HG02970 (cell line): ENCODE data around the gene SHISA5.
"Not testable (repeated sequence)": the region's sequence is repeated elsewhere in the genome, so short reads cannot be mapped to it uniquely, and the experiment has no call there.

Experiments
- ATAC-seq: cut with Tn5 transposase; IDR thresholded peaks from one replicate; pipeline ENCODE4 v1.9.1; 2021; ENCODE audit warnings: mild to moderate bottlenecking, moderate library complexity, moderate number of reproducible peaks; ENCODE audit not compliant: unreplicated experiment, low FRiP score

Gene SHISA5

DNA sequence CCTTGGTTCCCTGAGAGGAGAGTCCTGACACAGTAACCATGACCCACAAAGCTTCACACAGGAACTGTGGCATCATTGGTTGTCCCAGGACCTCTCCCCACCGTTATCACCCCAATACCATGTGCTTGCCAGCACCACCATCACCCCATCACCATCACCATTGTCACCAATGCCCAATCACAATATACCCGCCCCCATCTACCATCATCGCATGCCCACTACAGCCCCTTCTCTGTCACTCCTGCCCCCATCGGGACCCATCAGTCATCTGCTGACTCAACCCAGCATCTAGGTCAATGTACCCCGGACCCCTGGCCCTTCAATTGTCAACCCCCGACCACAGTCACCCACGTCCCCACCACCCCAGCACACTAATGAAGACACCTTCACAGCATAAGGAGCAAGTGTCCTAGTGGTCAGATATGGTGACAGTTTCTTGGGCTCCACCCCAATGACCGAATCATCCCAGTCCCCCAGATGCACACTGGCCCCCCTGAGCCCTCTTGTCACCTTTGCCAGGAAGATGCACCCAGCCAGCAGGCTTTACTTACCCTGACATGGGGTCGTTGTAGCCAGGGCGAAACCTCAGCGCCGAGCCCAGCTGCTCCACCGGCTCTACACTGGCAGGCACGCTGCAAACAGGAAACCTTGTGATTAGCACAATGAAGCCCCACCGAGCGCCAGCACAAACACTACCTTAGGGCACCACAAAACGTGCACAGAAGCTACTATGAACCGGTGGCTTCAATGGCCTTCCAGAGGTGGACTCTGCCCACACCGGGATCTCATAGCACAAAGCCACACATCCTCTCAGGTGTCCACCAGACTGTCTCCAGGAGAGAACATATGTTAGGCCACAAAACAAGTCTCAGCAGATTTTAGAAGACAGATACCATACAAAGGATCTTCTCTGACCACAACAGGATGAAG is 25.1 kb downstream of the SHISA5 start:
- no peak for ATAC-seq

DNA sequence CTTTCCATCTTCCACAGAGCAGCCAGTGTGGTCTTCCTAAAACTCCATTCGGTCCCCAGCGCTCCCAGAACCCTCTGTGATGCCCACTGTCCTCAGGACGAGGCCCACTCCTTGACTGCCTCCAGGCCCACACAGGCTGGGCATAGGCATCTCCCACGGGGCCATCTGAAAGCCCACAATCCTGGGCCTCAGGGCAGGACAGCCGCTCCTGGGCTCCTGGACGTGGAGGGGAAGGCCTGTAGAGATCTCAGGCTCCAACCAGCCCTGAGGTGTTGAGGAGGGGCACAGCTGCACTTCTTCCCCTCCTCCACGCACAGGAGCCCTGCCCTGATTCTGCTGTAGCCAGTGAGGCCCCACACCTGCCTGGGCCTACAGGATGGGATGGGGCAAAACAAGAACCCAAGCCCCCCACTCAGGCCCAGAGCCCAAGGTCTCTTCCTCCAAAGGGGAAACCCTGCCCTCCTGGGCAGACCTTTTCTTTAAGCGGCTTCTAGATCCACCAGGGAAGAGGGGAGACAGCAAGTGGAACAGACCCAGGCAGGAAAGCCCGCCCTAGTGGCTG is 25.9 kb downstream of the SHISA5 start:
- no peak for ATAC-seq

DNA sequence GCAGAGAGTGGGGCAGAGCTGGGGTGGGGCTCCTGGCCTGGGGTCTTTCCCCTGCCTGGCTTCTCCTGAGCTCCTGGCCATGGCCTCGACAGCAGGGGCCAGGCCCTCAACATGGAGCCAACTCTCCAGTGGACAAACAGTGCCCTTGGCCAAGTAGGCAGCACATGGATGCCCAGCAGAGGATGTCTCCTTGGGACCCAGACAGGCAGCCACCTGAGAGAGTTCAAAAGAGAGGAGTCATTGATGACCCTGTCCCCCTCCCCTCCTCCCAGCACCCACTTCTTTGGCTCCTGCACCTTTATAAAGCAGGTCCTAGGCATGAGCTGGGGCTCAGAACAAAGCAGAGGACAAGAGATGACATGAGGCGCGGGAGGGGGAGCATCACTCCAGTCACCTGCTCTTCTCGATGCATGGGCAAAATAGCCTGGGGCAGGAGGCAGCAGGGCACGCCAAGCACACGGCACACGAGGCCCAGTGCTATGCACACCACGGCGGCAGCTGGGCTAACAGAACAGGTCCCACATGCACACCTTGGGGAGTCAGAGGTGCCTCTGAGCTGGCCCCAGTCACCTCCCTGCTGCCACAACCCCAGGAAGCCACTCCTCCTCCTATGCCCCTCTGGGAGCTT is 27.4 kb downstream of the SHISA5 start:
- ATAC-seq = no peak

DNA sequence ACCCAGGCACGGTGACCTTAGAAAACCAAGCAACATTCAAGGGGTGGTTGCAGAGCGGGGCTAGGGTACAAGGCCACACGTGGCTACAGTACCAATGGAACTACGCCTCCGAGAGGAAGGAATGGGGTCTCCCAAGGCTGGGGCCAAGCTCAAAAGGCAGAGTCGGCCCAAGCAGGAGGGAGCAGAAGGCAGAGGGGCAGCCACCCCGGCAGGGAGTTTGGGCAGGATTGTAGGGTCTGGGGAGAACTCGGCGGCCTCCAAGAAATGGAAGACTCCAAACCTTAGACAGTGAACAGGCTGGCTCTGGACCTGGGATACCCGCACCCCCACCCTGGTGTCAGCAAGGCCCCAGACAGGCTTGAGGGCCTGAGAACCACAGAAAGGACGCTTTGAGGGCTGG is 28.8 kb downstream of the SHISA5 start:
- ATAC-seq = no peak

DNA sequence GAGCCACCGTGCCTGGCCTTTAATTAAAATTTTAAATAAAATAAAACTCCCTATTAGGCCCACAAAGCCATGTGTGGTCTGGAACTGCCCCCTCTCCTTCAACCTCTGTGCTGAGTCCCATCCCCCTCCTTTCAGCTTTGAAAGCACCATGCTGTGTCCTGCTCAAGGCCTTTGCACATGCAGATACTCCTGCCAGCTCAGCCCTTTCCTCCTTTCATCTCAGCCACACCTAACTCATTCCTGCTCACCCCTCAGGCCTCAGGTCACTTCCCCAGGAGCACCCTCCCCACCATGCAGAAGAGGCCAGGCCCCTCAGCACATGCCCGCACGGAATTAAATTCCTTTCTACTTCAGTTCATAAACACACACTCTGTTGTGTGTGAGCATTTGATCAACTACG is 29.4 kb downstream of the SHISA5 start:
- no peak for ATAC-seq

DNA sequence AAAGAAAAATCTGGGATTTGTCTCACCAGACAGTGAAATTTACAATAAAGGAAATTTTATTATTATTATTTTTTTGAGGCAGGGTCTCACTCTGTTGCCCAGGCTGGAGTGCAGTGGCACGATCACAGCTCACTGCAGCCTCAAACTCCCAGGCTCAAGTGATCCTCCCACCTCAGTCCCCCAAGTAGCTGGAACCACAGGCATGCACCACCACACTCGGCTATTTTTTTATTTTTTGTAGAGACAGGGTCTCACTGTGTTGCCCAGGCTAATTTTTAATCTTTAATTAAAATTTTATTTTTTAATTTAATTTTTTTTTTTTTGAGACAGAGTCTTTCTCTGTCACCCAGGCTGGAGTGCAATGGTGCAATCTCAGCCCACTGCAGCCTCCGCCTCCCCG is 29.9 kb downstream of the SHISA5 start:
- ATAC-seq = not testable (repeated sequence)

DNA sequence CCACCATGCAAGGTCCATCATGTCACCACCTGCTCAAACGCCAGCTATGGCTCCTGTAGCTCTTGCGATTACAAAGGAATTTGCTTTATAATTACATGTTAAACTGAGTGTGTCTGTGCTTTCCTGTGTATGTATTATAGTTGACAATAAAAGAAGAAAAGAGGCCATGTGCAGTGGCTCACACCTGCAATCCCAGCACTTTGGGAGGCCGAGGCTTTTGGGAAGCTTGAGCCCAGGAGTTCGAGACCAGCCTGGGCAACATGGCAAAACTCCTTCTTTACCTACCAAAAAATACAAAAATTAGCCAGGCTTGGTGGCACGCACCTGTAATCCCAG is 30.4 kb downstream of the SHISA5 start:
- ATAC-seq = no peak

DNA sequence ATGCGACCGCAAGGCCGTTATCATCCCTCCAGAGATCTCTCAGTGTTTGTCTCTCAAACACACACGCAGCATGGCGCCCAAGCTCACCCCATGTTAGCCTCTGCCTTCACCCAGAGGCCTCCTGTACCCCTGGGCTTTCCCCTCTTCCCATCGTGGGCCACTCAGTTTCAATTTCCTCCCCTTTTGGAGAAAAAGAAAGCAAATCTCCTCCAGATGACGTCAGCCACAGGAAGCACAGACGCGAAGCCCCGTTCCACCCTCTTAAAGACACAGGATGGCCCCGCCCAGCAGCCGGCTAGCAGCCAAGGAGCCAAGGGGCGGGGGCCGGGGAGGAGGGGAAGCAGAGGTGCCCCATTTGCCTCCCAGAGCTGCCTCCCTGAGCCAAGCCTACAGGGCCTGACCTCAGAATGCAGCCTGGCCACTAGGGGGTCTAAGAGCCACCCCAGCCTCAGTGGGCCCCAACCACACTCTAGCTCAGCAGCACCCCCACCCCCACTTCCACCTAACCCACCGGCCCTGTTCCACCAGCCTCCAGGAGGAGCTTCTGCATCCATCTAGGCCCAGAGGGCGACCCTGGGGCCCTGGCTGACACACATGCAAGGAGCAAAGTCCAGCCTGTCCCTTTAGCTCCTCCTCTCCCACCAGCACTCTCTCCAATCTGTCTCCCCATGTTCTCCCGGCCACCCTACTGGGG is 30.9 kb downstream of the SHISA5 start:
- peak; percentile 75 for ATAC-seq

DNA sequence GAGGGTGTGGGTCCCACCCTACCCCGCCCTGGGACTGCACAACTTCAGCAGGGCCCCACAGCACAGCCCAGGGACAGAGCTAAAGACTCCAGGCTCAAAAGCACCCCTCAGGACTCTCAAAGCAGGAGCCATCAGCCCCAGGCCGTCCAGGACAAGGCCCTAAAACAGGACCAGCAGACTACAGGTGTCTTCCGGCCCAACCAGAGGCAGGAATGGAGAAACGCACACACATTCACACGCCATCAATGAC is 31.4 kb downstream of the SHISA5 start:
- no peak for ATAC-seq

DNA sequence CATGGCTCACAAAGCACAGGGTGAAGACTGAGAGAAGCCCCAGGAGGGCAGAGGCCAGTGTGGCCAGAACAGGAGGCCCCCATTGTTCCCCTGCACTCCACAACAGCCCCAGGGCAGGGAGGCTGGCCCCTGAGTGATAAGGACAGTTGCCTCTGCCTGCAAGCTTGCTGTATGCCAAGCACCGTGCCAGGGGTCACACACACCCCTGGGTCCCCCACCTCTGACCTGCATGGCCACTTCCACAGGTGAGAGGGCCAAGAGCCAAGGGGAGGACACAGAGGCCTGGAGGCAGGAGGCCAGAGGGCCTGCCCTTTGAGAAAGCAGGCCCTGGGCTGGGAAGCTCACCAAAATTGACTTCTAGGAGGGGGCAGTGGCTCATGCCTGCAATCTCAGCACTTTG is 33.7 kb downstream of the SHISA5 start:
- no peak for ATAC-seq

DNA sequence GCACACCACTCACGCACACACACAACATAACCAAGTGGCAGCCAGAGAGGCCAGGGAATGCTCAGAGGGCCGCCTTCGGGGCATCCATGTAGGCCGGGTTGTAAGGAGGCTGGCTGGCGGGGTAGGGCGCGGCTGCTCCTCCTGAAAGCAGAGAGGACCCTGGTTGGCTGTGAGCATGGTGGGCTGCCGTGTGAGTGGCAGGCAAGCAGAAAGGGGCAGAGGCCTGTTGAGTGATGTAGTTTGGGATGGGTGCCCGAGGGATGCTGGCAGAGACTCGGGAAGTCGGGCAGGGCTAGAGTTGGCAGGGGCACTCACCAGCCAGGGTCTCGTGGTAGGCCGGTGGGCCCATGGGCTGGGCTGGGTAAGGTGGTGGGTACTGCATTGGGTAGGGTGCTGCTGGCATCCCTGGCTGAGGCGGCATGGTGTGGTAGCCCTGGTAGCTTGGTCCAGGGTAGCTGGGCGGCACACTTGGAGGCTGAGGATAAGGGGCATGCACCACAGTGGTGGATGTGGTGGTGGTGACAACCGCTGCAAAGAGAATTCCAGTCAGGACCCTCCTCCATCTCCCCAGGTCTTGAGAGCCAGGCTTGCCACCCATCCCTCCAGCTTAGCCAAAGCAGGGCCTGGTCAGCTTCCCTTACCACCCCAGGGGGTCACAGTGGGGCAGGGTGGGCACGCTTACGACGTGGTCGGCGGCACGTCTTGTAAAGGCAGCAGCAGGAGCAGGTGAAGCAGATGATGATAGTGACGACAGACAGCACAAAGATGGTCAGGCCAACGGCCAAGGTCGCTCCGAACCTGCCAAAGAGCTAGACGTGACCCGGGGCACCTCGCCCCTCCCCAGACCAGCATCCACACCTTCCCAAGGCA is 34.7 kb downstream of the SHISA5 start:
- ATAC-seq = no peak

DNA sequence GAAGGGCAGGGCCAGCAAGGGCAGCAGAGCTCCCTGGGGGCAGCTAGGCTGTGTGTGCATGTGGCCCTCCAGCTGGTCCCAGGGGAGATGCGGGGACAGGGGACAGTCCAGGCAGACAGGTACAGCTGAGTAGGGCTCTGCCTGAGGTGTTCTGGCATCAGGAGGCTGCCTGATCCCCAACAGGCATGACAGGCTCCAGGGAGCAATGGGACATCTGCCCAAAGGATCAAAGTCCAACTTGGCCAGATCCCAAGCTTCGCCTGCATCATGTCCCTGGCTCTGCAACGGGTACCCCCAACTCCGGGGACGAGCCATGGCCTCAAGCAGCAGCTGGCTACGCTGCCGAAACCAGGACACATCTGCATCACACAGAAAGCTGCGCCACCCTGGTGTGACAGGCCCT is 35.6 kb downstream of the SHISA5 start:
- ATAC-seq = no peak

DNA sequence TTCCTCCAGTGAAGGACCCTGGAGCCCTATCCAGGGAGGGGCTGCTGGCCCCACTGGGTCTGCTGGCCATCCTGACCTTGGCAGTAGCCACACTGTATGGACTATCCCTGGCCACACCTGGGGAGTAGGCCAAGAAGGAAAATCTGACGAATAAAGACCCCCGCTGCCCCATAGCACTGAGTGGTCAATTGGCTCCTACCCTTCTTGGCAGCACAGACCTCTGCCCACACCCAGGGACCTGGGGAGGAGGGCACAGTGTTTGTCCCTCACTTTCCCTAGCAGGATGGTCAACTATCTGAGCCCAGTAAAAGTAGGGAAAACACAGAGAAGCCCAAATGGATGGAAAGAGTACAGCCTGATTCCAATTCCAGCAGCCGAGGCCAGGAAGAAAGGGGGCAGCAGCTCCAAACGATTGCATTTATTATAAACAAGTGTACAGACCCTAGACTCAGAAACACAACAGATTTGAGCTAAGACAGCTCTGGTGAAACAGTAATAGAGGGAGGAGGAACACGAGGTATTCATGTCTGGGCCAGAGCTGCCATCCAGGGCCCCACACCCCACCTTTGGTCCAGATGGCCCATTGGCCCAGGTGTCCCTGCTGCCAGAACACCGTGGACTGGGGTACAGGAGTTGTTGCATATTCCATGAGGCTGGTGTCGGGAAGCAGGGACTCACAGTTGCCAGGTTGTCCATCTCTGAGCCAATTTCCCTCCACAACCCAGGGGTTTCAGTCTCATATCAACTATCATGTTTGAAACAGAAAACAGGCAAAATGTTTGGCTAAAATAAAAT is 36.3 kb downstream of the SHISA5 start:
- ATAC-seq = no peak

DNA sequence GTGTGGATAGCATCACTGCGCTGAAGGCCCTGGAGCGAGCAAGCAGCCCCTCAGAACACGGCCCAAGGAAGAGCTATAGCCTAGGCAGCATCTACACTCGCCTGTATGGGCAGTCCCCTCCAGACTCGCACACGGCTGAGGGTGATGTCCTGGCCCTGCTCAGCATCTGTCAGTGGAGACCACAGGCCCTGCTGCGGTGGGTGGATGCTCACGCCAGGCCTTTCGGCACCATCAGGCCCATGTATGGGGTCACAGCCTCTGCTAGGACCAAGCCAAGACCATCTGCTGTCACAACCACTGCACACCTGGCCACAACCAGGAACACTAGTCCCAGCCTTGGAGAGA is 36.9 kb downstream of the SHISA5 start:
- ATAC-seq = no peak

DNA sequence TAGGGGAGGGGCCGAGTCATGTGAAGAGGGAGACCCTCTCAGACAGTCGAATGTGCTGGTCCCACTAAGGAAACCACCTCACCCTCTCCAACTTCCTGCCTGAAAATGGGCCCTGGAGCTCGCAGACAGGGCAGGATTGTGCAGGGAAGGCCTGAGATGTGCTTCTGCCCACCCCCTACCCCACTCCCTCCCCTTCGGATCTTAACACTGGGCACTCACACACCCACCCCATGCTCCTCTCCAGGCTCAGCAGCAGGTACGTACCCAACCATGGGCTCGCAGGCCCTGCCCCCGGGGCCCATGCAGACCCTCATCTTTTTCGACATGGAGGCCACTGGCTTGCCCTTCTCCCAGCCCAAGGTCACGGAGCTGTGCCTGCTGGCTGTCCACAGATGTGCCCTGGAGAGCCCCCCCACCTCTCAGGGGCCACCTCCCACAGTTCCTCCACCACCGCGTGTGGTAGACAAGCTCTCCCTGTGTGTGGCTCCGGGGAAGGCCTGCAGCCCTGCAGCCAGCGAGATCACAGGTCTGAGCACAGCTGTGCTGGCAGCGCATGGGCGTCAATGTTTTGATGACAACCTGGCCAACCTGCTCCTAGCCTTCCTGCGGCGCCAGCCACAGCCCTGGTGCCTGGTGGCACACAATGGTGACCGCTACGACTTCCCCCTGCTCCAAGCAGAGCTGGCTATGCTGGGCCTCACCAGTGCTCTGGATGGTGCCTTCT is 37.4 kb downstream of the SHISA5 start:
- ATAC-seq = no peak

DNA sequence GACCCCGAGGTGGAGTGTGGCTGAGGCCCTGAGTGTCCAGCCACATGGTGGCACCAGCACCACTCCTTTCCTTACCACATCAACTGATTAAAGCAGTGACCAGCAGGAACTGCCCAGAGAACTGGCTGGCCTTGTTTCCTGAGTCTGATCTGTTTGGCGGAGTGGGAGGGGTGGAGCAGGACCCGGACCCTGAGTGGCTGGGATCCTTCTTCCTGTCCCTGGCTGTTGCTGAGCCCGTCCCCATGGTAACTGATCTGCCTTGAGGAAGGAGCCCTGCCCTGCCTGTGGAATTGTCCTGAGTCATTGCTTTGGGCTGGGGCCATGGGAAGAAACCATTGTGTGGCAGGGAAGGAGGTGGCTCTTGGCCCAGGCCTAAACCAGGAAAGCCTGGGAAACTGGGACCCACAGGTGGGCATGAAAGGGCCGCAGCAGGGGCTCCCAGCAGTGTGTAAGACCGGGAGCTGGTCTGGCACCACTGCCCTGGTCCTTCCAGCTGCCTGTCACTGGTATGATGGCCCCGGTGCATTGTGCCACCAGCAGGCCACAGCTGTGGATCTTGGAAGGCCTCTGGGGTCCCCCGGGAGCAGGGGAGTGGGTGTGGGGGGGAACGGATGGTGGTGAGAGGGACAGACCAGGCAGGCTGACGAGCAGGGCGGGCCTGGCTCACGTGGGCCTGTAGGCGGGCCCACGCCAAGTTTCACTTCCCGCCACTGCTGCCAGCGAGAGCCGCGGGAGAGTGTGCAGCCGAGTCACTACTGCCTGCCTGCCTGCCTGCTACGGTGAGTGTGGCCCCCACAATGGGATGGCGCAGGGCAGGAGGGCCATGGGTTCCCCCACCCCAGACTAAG is 38.2 kb downstream of the SHISA5 start:
- ATAC-seq = peak; percentile 71

DNA sequence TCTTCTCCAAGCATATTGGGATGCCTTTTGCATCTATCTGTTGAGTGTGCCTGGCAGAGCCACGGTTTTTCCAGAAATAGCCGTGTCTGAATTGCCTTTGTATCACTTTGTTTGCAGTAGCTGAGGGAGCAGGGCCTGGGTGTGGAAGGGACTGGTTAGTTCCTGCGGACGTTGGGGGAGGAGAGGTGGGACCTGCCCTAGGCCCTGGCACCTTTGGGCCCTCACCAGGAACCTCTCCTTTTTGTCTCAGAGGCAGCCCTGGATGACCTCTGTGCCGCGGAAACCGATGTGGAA is 38.8 kb downstream of the SHISA5 start:
- ATAC-seq = no peak

DNA sequence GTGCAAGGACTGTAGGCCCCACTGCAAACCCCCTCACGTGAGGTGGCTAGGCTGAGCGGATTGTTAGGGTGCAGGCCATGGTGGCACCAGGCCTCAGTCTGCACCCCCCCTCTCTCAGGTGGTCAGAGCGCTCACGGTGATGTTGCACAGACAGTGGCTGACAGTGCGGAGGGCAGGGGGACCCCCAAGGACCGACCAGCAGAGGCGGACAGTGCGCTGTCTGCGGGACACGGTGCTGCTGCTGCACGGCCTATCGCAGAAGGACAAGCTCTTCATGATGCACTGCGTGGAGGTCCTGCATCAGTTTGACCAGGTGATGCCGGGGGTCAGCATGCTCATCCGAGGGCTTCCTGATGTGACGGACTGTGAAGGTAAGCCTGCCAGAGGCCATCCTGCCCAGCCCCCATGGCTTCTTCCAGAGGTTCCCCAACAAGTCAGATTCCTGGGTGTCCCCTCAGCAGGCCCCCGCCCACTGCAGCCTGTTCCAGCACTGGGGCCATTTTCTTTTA is 39.2 kb downstream of the SHISA5 start:
- no peak for ATAC-seq
